ENCODE data around the gene SCN4B.

SCN4B gene

DNA sequence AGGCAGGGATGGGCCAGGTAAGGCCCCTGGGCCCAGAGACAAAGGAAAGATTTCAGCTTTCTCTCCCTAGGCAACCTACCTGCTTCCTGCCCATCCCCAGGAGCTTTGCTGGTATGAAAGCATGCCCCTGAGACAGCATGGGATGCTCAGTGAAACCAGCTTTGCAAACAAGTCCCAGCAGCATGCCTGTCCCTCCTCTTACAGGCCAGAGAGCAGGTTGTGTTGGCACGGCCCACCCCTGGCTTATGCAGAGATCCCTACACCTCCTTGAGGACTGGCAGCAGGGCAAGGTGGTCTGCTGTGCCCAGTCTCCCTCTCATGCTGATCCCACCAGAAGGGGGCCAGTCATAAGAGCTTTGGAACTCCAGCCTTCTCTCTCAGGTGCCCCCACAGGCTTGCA is 3.1 kb downstream of the SCN4B start:
- DNase-seq, result no peak

DNA sequence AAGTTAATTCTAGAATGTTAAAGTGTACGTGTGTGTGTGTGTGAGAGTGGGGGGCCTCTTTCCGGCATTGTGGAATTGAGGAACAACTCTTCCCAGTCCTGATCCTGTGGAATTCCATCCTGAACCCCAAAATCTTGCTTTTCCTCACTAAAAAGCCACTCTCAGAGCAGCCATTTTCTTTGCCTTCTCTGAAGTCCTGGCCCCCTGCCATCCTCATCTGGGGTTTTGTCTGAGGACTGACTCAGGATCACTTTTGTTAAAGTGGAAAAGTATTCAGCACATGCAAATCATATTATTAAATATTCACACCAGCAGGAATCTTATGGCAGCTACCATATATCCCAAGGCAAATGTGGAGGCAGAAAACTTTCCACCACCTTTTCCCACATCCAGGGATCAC is 3.8 kb downstream of the SCN4B start:
- no peak for DNase-seq

DNA sequence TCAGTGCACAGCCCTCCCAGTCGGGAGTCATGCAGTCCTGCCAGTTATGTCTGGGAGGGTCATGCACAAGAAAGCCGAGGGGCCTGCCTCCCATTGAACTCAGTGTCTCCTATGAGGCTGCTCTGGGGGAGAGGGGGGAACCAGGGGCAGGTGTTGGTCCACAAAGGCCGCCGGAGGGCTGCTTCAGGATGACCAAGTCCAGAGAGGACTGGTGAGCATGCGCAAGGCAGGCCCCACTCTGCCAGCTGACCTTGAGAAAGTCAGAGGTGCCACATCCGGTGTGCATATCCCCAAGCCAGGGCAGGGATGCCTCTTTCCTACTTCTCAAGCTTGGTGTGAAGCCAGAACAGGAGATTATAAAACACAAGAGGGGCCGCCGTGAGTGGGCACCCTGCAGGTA is 4.4 kb downstream of the SCN4B start:
- no peak for DNase-seq

DNA sequence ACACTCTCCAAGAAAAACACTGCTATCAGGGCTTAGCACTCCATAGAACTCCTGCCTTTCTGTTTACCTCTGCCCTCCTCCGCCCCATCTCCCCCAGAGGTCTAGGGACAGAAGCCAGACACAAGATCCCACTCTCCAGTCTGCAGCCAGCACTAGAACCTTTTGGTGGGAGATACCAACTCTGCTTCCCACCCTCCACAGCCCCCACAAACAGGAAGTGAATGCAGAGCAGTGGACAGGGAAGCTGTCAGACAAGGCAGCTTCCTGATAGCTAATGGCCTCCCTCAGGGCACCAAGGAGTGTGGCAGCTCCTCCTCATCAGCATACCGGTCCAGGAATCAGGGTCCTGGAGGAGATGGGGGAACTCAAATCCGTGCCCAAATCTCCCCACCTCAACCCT is 5.1 kb downstream of the SCN4B start:
- no peak for DNase-seq

DNA sequence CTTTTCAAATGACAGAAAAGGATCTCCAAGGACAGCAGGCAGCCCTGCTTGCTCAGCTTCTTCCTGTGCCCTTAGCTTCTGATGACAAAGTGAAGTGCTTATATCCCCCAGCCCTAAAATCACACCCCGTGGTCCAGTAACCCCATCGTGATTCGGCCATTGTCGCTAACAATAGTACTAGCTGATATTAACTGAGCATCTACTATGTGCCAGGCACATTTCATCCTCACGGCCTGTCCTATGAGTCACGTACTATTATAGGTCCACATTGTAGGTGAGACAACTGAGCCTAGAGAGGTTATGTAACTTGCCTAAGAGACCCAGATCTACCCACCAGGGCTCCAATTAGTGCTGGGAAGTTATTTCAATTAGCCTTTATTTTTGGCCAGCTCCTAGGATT is 6.1 kb downstream of the SCN4B start:
- no peak for DNase-seq

DNA sequence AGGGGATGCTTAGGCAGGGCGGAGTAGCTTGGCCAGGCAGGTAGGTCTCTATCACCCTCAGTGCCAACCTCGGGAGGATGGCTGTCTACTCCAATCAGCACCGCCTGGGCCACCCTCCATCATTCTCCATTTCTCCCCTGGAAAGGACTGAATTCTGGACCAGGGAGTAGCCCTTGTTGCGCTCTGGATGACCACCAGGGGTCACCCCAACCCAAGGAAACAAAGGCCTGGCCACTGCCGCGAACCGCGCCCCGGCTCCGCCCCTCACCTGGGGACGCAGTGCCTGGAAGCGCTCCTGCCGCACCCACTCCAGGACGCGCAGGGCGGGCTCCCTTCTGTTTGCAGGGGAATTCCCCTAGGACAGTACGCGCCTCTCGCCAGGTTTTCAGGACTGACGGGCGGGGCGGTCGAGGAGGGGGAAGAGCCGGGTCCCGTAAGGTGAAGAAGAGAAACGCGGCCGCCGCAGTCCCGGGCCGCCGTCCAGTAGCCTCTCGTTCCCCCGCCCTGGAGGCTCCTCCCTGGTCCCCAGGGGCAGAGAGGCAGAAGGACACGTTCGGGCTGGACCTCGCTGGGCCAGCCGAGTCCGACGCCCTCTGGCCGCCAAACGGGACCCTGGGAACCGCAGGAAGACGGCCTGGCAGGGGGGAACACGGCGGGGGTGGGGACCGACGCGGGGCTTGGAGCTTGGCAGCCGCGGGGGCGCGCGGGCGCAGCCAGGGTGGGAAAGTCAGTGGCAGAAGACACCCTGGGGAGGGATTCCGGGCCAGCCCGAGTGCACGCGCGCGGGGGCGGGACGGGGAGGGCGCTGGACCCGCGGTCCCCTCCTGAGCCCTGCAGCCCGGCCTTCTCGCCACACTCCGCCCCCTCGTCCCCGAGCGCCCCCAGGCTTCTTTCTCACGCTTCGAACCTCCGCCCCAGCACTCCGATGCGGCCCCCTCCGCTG is 7.1 kb downstream of the SCN4B start:
- peak; percentile 84 to 89 for DNase-seq

DNA sequence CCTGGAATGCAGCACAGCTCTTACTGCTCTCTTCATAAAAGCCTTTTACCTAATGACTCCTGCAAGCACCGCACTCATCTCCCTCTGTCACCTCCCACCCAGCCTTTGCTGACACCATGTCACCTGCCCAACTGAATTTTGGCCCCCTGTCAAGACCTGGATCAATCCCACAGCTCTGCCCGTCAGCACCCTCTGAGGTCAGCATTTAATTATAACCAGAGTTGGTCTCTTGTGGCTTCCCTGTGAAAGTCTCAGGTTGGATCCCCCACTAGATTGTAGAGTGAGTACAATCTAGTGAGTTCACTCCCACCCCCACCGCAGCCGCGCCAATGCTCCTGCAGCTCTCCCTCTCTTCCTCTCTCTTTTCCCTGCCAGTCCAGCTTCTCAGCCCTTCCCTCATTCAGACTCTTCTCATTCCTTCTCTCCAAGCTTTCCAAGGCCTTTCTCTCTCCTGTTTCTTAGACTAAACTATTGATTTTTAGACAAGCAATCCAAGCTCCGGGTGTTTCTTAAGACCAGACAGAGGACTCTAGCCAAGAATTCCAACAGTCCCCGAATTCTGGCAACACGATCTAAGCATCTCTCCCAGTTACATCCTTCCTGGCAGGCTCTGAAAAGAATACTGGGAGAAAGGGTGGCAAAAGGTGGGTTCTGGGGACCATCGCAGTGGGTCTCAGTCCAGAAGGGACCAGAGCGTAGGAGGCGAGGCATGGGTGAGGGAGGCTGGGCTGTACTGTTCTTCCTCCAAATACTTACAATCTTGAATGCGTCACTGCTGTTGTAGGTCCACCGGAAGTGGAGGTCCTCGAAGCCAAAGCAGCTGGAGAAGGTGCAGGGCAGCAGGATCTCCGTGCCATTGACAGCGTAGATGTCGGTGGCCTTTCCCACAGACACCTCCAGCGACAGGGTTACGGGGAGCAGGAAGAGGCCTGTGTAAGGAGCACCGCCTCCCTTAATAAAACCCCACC is 8.0 kb downstream of the SCN4B start:
- no peak for DNase-seq

DNA sequence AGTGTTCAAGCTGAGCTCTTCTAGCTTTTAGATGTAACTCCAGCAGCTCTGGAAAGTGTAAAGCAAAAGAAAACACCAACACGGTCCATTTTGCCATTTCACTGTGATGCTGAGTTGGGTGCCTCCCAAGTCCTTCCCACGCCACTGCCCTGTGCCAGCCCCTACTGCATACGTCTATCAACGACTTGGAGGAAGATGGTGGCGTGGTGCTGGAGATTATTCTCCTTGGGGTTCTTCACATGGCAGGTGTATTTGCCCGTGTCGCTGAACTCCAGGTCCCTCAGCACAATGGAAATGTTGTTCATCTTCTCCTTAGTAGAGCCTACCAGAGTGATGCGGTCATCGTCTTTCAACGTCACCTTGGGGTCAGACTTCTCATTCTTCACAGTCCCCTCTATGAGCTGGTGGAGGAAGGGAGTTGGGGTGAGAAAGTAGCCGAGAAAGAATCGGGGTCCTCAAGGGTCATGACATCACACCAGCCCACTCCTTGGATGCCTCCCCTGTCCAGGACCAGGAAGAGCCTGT is 8.9 kb downstream of the SCN4B start:
- DNase-seq, result no peak

DNA sequence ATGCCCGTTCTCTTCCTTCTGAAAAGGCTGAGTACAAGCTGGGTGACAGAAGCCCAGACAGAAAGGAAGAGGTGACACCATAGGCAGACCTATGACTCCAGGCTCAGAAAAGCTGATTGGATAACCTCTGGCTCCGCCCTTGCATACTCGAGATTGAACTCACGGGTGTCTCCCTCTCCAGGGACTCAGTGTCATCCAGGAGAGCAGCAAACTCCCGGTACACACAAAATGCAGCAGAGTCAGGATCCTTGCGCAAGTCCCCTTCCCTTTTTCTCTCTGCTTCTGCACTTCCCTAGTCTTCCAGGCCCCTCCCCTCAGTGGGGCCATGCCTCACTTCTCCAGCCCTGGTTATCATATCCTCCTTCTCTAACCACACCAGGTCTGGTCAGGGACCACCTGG is 9.8 kb downstream of the SCN4B start:
- DNase-seq, result peak; percentile 10 to 73

DNA sequence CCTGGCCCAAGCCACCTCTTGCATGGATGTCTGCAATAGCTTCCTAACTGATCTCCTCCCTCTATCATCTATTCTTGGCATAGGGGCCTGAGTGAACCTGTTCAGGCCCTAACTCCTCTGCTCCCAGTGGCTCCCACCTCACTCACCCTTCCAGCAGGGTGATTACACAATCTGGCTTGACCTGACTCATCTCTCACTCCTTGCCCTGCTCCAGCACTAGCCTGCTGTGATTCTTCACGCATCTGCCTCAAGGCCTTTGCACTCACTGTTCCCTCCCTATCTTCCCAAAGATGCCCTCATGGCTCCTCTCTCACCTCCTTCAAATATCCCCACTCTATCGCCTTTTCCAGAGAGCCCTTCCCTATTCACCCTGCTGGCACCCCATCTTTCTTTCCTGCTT is 10.5 kb downstream of the SCN4B start:
- DNase-seq, result peak in 1 of 2 donors; percentile 30

DNA sequence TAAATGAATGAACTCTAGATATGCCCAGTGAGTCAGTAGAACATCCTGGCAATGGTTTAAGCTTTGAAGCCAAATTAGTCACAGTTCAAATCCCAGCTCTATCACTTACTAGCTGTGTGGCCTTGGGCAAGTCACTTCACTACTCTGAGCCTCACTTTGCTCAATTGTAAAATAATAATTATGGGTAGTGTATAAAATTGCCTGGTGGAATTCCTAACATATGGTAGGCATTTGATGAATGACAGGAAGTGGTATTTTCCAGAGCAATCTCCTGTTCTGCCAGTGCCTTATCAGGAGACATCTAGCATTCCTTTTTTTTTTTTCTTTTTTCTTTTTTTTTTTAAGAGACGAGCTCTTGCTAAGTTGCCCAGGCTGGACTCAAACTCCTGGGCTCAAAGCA is 13.0 kb downstream of the SCN4B start:
- DNase-seq, result no peak

DNA sequence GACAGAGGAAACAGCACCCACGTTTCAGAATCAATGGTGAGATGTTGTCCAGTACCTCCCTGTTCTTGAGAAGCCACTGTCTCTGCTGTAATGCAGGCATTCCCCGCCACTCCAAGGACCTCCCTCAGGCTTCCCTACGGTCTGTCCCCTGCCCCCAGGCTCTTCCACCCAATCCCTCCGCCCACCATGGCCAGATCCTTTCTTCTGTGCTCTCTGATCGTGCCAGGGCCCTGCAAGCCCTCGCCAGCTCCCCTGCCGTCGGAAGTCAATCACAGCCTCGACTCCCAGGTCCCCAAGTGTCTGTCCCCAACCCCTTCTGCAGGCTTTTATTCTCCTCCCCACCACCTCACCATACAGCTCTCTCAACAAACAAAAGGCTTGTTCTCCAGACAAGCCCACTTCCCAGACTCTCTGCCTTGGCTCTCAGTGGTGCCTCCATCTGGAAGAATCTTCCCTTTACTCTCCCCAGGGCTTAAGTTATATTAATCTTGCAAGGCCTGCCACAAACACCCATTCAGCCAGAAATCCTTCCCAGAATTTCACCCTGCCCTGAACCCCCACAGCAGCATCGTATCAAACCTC is 13.7 kb downstream of the SCN4B start:
- no peak for DNase-seq

DNA sequence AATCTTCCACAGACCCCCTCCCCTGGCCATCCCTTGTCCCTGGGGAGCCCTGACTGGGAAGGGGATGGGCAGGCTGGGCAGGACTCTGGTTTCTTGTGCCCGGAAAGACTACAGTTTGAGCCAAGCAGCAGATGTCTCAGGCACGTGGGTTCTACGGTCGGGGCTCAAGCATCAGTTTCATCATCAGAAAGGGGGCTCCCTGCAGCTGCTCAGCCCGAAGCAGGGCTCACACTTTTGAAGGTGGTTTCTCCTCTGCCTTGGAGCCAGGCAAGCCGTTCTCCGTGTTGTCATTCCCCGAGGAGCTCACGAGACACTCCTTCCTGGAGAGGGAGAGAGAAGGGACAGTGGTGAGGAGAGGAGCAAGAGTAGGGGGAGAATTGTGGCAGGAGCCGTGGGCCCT is 15.8 kb downstream of the SCN4B start:
- DNase-seq, result no peak

DNA sequence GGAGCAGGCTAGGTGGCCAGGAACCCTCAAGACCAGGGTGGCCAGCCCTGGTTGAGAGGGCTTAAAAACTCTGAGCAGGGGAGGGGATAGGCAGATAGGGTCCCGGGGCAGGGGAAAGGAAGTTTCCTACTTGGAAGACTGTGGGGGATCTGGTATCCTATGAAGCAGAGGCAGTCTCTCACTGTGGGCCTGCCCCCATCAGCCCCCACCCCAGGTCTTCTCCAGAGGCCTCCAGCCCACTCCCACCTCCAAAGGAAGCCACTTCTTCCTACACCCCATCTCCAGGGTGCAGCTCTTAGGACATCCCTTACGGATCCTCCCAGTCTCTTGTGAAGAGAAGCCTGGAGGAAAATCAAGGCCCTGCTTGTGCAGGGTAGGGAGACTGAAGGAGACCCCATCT is 16.3 kb downstream of the SCN4B start:
- DNase-seq, result no peak

DNA sequence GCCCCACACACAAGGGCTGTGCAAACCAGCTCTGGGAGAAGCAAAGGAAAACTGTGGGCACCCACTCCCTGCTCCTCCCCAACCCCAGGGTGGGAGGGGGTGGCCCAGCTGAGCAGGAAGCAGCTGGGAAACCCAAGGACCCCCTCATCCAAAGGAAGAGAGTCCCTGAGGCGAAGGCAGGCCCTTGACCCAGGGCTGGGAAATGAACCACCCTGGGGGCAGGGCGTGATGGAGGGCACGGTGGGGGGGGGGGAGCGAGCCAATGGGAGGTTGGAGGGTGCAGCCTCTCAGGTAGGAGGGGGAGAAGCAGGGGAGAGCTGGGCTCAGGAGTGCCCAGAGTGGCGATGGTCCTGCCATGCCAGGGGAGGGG is 16.8 kb downstream of the SCN4B start:
- DNase-seq, result no peak

DNA sequence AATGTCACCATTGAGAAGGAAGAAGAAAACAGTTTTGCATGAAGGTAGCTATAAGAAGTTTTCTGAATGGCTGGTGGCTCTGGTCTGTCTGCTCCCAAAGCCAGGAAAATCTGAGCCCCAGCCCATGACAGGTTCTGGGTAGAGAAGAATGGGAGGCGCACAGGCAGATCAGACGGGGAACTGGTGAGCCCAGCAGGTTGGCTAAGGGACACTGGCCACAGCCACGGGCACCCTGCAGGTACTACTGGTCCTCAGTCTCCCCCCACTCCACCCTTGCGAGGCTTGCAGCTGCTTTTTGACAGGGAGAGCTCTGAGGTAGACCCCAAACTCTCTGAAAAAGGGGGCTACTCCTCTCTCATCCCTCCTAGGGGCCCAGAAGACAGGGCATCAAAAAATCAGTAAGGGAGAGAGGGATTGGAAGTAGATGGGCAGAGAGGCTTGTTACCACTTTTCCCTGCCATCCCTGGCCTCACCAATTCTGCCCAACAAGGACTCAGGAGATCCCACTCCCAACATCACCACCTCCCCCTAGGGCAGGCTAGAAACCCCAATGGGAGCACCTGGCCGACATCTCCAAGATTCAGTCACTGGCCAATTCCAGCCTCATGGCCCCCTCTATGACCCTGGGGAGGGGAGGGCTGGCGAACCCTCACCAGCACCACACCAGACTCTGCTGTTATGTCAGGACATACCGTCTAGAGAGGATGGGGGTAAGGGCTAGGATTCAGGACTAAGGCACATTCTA is 17.4 kb downstream of the SCN4B start:
- DNase-seq, result no peak

DNA sequence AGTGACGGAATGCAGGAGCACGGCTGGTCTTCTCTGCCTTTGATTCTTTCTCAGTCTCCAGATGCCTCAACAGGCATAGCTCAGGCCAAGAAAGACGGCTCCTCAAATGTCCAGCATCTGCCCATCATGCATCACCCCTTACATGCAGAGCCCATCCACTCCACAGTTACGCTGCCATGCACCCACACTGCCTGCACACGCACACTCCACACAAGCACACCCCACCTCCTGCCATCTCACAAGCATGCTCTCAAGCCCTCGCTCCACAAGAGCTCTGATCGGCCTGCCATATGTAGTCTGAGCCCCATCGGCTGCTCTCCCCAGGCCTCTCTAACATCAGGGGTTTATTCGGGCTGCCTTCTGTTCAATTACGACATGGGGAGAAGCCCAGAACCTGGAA is 18.8 kb downstream of the SCN4B start:
- no peak for DNase-seq

DNA sequence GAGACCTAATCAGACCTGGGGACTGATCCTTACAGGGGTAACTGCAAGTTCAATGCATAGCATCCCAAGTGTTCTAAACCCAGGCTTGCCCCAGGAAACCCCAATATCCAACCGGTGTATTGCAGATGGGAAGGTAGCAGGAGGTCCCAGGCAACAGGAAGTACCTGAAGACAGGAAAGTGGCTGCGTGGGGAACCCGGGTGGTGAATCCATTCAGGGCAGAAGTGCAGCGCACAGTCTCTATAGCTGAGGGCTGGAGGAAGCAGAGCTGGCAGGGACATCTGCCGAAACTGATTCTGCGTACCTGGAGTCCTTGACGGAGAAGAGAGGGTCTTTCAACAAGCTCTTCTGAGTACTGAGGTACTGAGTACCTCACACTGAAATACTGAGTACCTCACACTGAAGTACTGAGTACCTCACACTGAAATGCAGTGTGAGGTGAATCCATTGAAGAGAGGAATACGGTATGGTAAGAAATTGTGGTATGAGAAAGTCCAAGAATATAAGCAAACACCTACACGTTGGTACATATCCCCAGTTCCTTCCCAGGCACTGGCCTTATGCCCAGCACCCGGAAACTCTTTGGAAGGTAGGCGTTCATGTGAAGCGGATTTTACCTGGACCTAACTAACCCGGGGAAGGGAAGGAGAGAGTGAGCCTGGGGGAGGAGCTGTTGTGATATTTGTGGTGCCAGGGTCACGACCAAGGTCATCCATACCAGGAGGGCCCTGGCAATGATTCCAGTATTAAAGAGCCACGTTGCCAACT is 20.1 kb downstream of the SCN4B start:
- DNase-seq, result no peak

DNA sequence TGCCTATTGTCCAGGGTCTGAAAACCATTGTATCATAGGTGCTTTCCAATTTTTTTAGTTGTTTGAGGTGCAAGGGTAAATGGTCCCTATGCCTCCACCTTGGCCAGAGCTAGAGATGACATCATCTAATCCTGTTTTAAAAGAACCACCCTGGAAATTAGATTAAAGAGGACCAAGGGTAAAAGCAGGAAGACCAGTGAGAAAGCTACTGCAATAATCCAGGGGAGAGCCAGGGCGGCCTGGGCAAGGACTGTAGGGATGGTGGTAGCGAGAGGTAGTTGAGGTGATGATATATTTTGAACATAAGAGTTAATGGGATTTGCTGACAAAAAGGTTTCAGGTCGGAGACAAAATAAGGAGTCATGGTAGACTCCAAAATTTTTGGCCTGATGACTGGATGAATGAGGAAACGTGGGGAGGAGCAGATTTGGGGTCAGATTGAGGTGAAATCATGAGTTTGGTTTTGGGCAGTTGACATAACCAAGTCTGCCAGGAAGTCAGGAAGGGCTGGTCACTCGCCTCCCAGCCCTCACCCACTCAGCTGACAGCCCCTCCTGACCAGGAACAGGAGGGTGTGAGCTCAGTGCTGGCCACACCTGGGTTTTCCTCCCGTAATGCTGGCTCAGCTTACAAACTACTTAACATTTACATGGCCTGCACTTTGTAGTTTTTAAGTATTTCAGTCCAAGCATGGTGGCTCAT is 23.0 kb downstream of the SCN4B start:
- no peak for DNase-seq

DNA sequence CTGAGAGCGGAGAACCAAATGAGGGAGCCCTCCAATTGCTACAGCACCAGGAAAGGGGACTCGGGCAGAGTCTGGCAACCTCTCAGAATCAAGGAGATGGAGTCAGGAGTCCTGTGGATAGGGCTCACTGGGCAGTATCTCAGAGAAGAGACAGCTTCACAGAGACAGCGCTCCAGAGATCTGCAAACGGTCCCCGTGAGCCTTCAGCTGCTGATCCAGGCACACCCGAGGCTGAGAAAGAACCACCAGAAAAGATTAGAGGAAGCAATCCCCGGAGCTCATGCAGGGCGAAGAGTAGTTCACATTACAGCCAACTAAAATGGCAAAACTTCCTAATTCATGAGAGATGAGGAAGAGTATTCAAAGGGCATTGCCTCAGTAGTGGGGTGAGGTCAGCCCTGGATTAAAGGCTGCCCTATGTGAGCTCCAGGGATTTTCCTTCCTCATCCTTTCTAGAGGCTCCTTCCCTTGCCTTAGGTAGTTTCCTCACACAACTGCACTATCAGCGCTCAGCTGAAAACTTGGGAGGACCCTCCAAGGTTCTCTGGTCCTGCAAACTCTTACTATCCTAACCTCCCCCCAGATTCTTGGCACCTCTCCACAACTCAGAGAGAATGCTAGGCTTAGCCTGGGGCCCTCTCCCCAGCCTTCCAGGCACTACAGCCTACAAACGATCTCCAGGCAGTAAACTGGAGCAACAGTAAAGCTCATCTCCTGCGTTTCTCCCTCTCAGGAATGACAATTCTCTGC is 23.7 kb downstream of the SCN4B start:
- DNase-seq, result no peak

Measured in CD4-positive, alpha-beta T cell treated with Interleukin-4 for 1 hour (primary cell).